Measurements from ENCODE around the gene RAD51B. TPM values are rescaled to one million over a fixed set of nuclear protein-coding genes. Genes with fewer than 3 reads are reported as not detected.

RAD51B gene
- total RNA-seq, 4 donors from 2014 or later, result 5.0 to 31.8 (median 20.6) TPM

GRCh38 chr14:67857778-67858350 lies 38.3 kb downstream of the RAD51B start:
- peaks cover 0 to 17% (median 3%) of the 10 kb centered on the region in 4 donors for H3K4me1 ChIP-seq
- no peaks in the 10 kb centered on the region for H3K9me3 ChIP-seq
- in situ Hi-C loops (cut with MboI; ENCODE audit: low pct_ligation_motif_present in 1 of 4, low pct_unique_long_range_greater_than_20kb in 1 of 4, low sequenced_read_pairs in 3 of 4), result no loop called here
- H3K4me3 ChIP-seq, result no peak overlapping the region
- DNase-seq, result no peak
- TF ChIP-seq EP300 (IDR thresholded peaks at IDR 0.05; ENCODE audit: low read depth) (no peak), POLR2AphosphoS5 (IDR thresholded peaks at IDR 0.05) (no peak), POLR2A (IDR thresholded peaks at IDR 0.05) (no peak)
- TF ChIP-seq, protein P1, sequence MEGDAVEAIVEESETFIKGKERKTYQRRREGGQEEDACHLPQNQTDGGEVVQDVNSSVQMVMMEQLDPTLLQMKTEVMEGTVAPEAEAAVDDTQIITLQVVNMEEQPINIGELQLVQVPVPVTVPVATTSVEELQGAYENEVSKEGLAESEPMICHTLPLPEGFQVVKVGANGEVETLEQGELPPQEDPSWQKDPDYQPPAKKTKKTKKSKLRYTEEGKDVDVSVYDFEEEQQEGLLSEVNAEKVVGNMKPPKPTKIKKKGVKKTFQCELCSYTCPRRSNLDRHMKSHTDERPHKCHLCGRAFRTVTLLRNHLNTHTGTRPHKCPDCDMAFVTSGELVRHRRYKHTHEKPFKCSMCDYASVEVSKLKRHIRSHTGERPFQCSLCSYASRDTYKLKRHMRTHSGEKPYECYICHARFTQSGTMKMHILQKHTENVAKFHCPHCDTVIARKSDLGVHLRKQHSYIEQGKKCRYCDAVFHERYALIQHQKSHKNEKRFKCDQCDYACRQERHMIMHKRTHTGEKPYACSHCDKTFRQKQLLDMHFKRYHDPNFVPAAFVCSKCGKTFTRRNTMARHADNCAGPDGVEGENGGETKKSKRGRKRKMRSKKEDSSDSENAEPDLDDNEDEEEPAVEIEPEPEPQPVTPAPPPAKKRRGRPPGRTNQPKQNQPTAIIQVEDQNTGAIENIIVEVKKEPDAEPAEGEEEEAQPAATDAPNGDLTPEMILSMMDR (IDR thresholded peaks at IDR 0.05), result no peak
- intact Hi-C loops (cut with DNase I; ENCODE audit: low total_unique reads), result no loop called here
- H3K27me3 ChIP-seq, result no peaks in the 10 kb centered on the region
- H3K27ac ChIP-seq, result no peak overlapping the region
- 97 to 100% methylated on average over 2 to 20 of the region's 20 CpGs for WGBS, 2 donors (ENCODE audit: low coverage in 1 of 2)
- no peaks in the 10 kb centered on the region for H3K36me3 ChIP-seq

DNA sequence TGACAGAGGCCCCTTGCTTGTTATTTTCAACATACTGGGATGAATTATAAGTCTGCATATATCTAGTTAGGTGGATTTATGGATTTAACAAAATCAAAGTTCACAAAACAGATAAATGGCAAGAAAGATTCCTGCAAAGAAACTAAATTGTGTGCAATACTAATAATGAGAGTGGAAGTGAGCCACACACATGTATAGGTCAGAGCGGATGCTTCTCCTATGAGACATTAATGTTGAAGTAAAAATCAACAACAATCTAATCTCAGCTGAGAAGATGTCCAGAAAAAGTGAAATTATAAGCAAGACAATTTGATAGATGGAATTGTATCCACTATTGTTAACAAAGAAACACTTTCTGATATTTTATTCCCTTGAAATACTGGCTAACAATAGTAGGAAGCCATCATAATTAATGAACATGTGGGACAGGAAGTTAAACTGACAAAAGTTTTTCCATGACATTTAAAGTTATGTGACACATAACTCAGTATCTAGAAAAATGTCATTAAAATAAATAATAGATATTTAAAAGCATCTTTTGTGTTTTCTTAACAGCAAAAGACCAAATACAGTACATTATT lies 39.7 kb downstream of the RAD51B start:
- no peak for TF ChIP-seq EP300 (IDR thresholded peaks at IDR 0.05; ENCODE audit: low read depth)
- TF ChIP-seq, protein P1 (IDR thresholded peaks at IDR 0.05), result no peak
- no peak for TF ChIP-seq POLR2AphosphoS5 (IDR thresholded peaks at IDR 0.05)
- no peak for TF ChIP-seq POLR2A (IDR thresholded peaks at IDR 0.05)
- no peaks in the 10 kb centered on the region for H3K9me3 ChIP-seq
- H3K36me3 ChIP-seq, result no peaks in the 10 kb centered on the region
- H3K27ac ChIP-seq, result no peak overlapping the region
- no peak overlapping the region for H3K4me3 ChIP-seq
- in situ Hi-C loops (cut with MboI; ENCODE audit: low pct_ligation_motif_present in 1 of 4, low pct_unique_long_range_greater_than_20kb in 1 of 4, low sequenced_read_pairs in 3 of 4) (no loop called here), intact Hi-C loops (cut with DNase I; ENCODE audit: low total_unique reads) (no loop called here)
- H3K27me3 ChIP-seq, result no peaks in the 10 kb centered on the region
- peaks cover 0 to 12% (median 3%) of the 10 kb centered on the region in 4 donors for H3K4me1 ChIP-seq
- 86 to 89% methylated on average over 1 of the region's 1 CpG for WGBS, 2 donors (ENCODE audit: low coverage in 1 of 2)
- DNase-seq, result no peak

DNA sequence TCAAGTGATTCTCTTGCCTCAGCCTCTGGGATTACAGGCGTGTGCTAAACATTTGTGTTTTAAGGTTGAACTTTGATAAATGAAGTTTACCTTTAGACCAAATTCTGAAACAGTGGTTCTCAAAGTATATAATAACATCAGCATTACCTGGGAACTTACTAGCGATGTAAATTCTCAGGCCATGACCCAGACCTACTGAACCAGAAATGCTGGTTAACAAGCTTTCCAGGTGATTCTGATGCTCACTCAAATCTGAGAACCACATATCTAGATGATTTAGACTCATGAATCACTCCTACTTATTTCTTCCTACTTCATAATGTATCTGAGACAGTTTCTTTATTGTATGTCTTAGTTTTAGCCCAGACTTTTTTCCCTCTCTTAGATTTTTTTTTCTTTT lies 43.6 kb downstream of the RAD51B start:
- H3K27me3 ChIP-seq, result no peaks in the 10 kb centered on the region
- H3K4me1 ChIP-seq, result no peaks in the 10 kb centered on the region
- in situ Hi-C loops (cut with MboI; ENCODE audit: low pct_ligation_motif_present in 1 of 4, low pct_unique_long_range_greater_than_20kb in 1 of 4, low sequenced_read_pairs in 3 of 4) (no loop called here), intact Hi-C loops (cut with DNase I; ENCODE audit: low total_unique reads) (no loop called here)
- 94 to 100% methylated on average over 2 of the region's 2 CpGs for WGBS, 2 donors (ENCODE audit: low coverage in 1 of 2)
- no peaks in the 10 kb centered on the region for H3K36me3 ChIP-seq
- no peaks in the 10 kb centered on the region for H3K9me3 ChIP-seq
- TF ChIP-seq POLR2A (IDR thresholded peaks at IDR 0.05) (no peak), EP300 (IDR thresholded peaks at IDR 0.05; ENCODE audit: low read depth) (no peak), POLR2AphosphoS5 (IDR thresholded peaks at IDR 0.05) (no peak)
- TF ChIP-seq, protein P1 (IDR thresholded peaks at IDR 0.05), result no peak
- H3K27ac ChIP-seq, result no peak overlapping the region
- DNase-seq, result no peak
- H3K4me3 ChIP-seq, result no peak overlapping the region

GRCh38 chr14:67875175-67876006 lies 55.8 kb downstream of the RAD51B start:
- Histone ChIP-seq H3K27me3 (no peaks in the 10 kb centered on the region), H3K4me1 (no peaks in the 10 kb centered on the region), H3K9me3 (no peaks in the 10 kb centered on the region), H3K36me3 (no peaks in the 10 kb centered on the region), H3K27ac (no peak overlapping the region), H3K4me3 (no peak overlapping the region)
- intact Hi-C loops (cut with DNase I; ENCODE audit: low total_unique reads), result no loop called here
- in situ Hi-C loops (cut with MboI; ENCODE audit: low pct_ligation_motif_present in 1 of 4, low pct_unique_long_range_greater_than_20kb in 1 of 4, low sequenced_read_pairs in 3 of 4), result no loop called here
- WGBS, 2 donors (ENCODE audit: low coverage in 1 of 2), result 72 to 81% methylated on average over 3 of the region's 3 CpGs
- TF ChIP-seq POLR2AphosphoS5 (IDR thresholded peaks at IDR 0.05) (no peak), EP300 (IDR thresholded peaks at IDR 0.05; ENCODE audit: low read depth) (no peak), POLR2A (IDR thresholded peaks at IDR 0.05) (no peak)
- TF ChIP-seq, protein P1 (IDR thresholded peaks at IDR 0.05), result no peak
- no peak for DNase-seq
